HepG2 (cell line): ENCODE data around the gene CAGE1. TPM values are rescaled to one million over a fixed set of nuclear protein-coding genes. Genes with fewer than 3 reads are reported as not detected.

Experiments used
- ARHGAP35 ChIP-seq: sonication (generic); formaldehyde crosslinking; IDR thresholded peaks from 2 replicates; pipeline ENCODE4 v1.9.0; 2022; ENCODE audit warnings: mild to moderate bottlenecking, inconsistent platforms, moderate library complexity, missing genetic modification reagents, borderline replicate concordance
- ATF4 ChIP-seq, 2 experiments: fragments of 450-650 bp in 1 of 2; sonication (generic) in 1 of 2; formaldehyde crosslinking; IDR thresholded peaks; 2 replicates each; pipeline versions ENCODE4 v1.5.0 to v1.8.0; 2020 to 2022; ENCODE audit warnings: mild to moderate bottlenecking in 1 of 2, missing genetic modification reagents in 1 of 2
- FOXA1 ChIP-seq, 2 experiments: fragments of 450-650 bp in 1 of 2; sonication (generic) in 1 of 2; formaldehyde crosslinking in 1 of 2; IDR thresholded peaks; 2 replicates each; pipeline versions ENCODE4 v1.4.0 to v1.6.1; 2016 to 2020; ENCODE audit warnings: missing genetic modification reagents in 1 of 2
- HNRNPK ChIP-seq: fragments of 200-400 bp; formaldehyde crosslinking; IDR thresholded peaks from 2 replicates; pipeline ENCODE4 v1.6.1; 2018; ENCODE audit warnings: low read length, low read depth, moderate library complexity, mild to moderate bottlenecking; ENCODE audit not compliant: poor library complexity, severe bottlenecking
- HOXA3 ChIP-seq: sonication (generic); formaldehyde crosslinking; IDR thresholded peaks from 2 replicates; pipeline ENCODE4 v1.5.0; 2020; ENCODE audit warnings: missing genetic modification reagents
- IRF2 ChIP-seq: IDR thresholded peaks from 2 replicates; pipeline ENCODE4 v1.6.1; 2018; ENCODE audit warnings: missing genetic modification reagents, missing compliant biosample characterization
- IRF9 ChIP-seq: sonication (generic); formaldehyde crosslinking; IDR thresholded peaks from 2 replicates; pipeline ENCODE4 v1.8.0; 2022; ENCODE audit warnings: missing genetic modification reagents, mild to moderate bottlenecking, borderline replicate concordance
- KAT8 ChIP-seq: IDR thresholded peaks from 2 replicates; pipeline ENCODE4 v1.6.1; 2016; ENCODE audit warnings: missing genetic modification reagents, missing compliant biosample characterization
- MEIS1 ChIP-seq: sonication (generic); formaldehyde crosslinking; IDR thresholded peaks from 2 replicates; pipeline ENCODE4 v1.9.0; 2021; ENCODE audit warnings: mild to moderate bottlenecking, missing genetic modification reagents, moderate library complexity, borderline replicate concordance
- MIER3 ChIP-seq: IDR thresholded peaks from 2 replicates; pipeline ENCODE4 v1.6.1; 2016; ENCODE audit warnings: missing compliant biosample characterization, borderline replicate concordance
- MTA1 ChIP-seq: sonication (generic); formaldehyde crosslinking; IDR thresholded peaks from 2 replicates; pipeline ENCODE4 v1.4.0; 2020; ENCODE audit warnings: missing genetic modification reagents, mild to moderate bottlenecking, borderline replicate concordance
- RCOR2 ChIP-seq: IDR thresholded peaks from 2 replicates; pipeline ENCODE4 v1.6.1; 2016; ENCODE audit warnings: missing biosample characterization, missing genetic modification reagents
- SMYD3 ChIP-seq: sonication (generic); formaldehyde crosslinking; IDR thresholded peaks from 2 replicates; pipeline ENCODE4 v1.8.1; 2023; ENCODE audit warnings: mild to moderate bottlenecking, missing genetic modification reagents
- SOX13 ChIP-seq, 3 experiments: fragments of 450-650 bp in 1 of 3; sonication (generic) in 1 of 3; formaldehyde crosslinking in 1 of 3; IDR thresholded peaks in 2 of 3; conservative IDR thresholded peaks in 1 of 3; 2 replicates each; pipeline versions ENCODE4 v1.5.0 to v1.6.1; 2016 to 2020; ENCODE audit warnings: antibody characterized with exemption in 1 of 3, mild to moderate bottlenecking in 1 of 3, missing compliant biosample characterization in 1 of 3, missing genetic modification reagents in 1 of 3, moderate library complexity in 1 of 3
- ZBTB38 ChIP-seq: sonication (generic); formaldehyde crosslinking; IDR thresholded peaks from 2 replicates; pipeline ENCODE4 v1.5.1; 2020; ENCODE audit warnings: mild to moderate bottlenecking, missing genetic modification reagents
- ZNF33B ChIP-seq: sonication (generic); formaldehyde crosslinking; IDR thresholded peaks from 2 replicates; pipeline ENCODE4 v1.5.1; 2020; ENCODE audit warnings: mild to moderate bottlenecking, missing genetic modification reagents
- ZNF780A ChIP-seq: sonication (generic); formaldehyde crosslinking; IDR thresholded peaks from 2 replicates; pipeline ENCODE4 v1.8.0; 2022; ENCODE audit warnings: mild to moderate bottlenecking, missing genetic modification reagents, moderate library complexity
- polyA plus RNA-seq, 8 experiments: library from polyadenylated mRNA; depleted of rRNA in 3 of 8; stranded (reverse) in 7 of 8; unstranded in 1 of 8; fragments of >200 nt; fragmentation: Illumina TruSeq in 4 of 8; extraction: Trizol in 4 of 8; gene quantifications; 2 replicates each; pipeline versions ENCODE4 v1.2.1 to v1.2.3, GENCODE V29; 2011 to 2016; ENCODE audit warnings: low read depth in 4 of 8, missing spikeins in 1 of 8, mixed read lengths in 1 of 8; ENCODE audit not compliant: insufficient read depth in 1 of 8
- total RNA-seq, 5 experiments: library from RNA; depleted of rRNA; stranded (reverse); fragments of >200 nt; fragmentation: Illumina TruSeq; extraction: Trizol; gene quantifications; 2 replicates each; pipeline ENCODE4 v1.2.3, GENCODE V29; 2016; ENCODE audit warnings: low read depth in 1 of 5
- TF ChIP-seq, protein P1 (sequence below): sonication (generic); formaldehyde crosslinking; IDR thresholded peaks from 2 replicates; pipeline ENCODE4 v1.9.0; 2022; ENCODE audit warnings: low read depth, missing genetic modification reagents
- TF ChIP-seq, protein P2 (sequence below): sonication (generic); formaldehyde crosslinking; IDR thresholded peaks from 2 replicates; pipeline ENCODE4 v1.5.0; 2020; ENCODE audit warnings: missing genetic modification reagents
- TF ChIP-seq, protein P3 (sequence below): sonication (generic); formaldehyde crosslinking; IDR thresholded peaks from 2 replicates; pipeline ENCODE4 v1.4.0; 2020; ENCODE audit warnings: mild to moderate bottlenecking, missing genetic modification reagents

The CAGE1 gene
- total and polyA plus RNA-seq, 2 of the 13 experiments (the other 11 are each of a cell fraction or from before 2014, with no cell fraction given), result 0.03 to 0.15 TPM

DNA sequence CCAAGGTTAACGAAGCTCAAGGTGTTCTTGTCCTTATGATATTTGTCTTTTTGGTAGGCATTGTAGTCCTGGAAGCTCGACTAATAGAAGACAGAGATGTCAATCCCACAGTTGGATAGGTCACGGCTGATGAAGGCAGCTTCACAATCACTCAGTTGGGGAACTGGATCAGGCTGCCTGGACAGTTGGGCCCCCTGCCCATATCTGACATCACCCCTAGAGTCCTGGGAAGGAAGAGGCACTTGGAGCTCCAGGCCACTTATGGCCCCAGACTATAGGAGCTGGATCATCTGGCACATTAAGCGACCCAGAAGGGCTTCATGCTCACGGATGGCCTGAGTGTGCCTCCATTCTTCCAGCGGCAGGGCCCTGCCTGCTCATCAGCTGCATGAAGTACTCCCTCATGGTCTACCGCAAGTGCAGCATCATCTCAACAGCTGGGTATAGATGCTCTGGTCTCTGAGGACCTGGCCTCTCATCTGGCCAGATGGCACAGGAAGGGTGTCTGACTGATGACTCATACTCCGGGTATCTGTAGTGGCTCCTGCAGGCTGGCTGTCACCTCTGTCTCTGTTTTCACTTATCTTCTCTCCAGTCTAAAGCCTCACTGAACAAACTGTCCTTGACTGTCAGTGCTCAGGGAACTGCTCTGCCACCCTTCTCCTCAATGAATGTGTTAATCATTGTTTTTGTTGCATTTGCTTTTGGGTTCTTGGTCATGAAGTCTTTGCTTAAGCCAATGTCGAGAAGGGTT is 47.4 kb downstream of the CAGE1 start (continued):
- TF ChIP-seq, protein P1, sequence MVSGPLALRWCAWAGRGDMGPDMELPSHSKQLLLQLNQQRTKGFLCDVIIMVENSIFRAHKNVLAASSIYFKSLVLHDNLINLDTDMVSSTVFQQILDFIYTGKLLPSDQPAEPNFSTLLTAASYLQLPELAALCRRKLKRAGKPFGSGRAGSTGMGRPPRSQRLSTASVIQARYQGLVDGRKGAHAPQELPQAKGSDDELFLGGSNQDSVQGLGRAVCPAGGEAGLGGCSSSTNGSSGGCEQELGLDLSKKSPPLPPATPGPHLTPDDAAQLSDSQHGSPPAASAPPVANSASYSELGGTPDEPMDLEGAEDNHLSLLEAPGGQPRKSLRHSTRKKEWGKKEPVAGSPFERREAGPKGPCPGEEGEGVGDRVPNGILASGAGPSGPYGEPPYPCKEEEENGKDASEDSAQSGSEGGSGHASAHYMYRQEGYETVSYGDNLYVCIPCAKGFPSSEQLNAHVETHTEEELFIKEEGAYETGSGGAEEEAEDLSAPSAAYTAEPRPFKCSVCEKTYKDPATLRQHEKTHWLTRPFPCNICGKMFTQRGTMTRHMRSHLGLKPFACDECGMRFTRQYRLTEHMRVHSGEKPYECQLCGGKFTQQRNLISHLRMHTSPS (CRISPR knock-in tag), result peak; percentile 65; the same call in 1 of the 2 replicates
- TF ChIP-seq ATF4 (CRISPR knock-in tag; IDR thresholded peaks at IDR 0.05), result peak in 1 of 2 experiments; percentile 44; a peak in 1 of 4 replicates
- no peak for TF ChIP-seq FOXA1 (IDR thresholded peaks at IDR 0.05)
- 0 out of 2 replicates have a peak, but pooled peaks have one; percentile 18 for TF ChIP-seq FOXA1 (CRISPR knock-in tag; IDR thresholded peaks at IDR 0.05)
- peak; percentile 62; the same call in 1 of the 2 replicates for TF ChIP-seq MEIS1
- TF ChIP-seq ZNF780A (CRISPR knock-in tag), result no peak
- no peak for TF ChIP-seq ARHGAP35 (CRISPR knock-in tag)
- 0 out of 2 replicates have a peak, but pooled peaks have one; percentile 46 for TF ChIP-seq MIER3 (CRISPR knock-in tag)
- peak; percentile 69 for TF ChIP-seq KAT8
- peak; percentile 50; the same call in 1 of the 2 replicates for TF ChIP-seq RCOR2 (CRISPR knock-in tag)
- TF ChIP-seq IRF2 (CRISPR knock-in tag), result peak; percentile 42; the same call in 1 of the 2 replicates
- TF ChIP-seq SOX13 (IDR thresholded peaks at IDR 0.05), result no peak
- peak in 1 of 2 experiments; percentile 68; a peak in 2 of 4 replicates for TF ChIP-seq SOX13 (CRISPR knock-in tag; conservative IDR thresholded peaks at IDR 0.05 in 1 of 2, IDR thresholded peaks at IDR 0.05 in 1 of 2)
- peak; percentile 44; the same call in 1 of the 2 replicates for TF ChIP-seq HOXA3
- TF ChIP-seq ZBTB38 (CRISPR knock-in tag), result peak; percentile 34; the same call in 1 of the 2 replicates
- TF ChIP-seq HNRNPK, result no peak
- TF ChIP-seq ZNF33B (CRISPR knock-in tag), result no peak
- no peak for TF ChIP-seq SMYD3
- peak; percentile 53; the same call in 1 of the 2 replicates for TF ChIP-seq IRF9 (CRISPR knock-in tag)
- TF ChIP-seq MTA1 (CRISPR knock-in tag), result 0 out of 2 replicates have a peak, but pooled peaks have one; percentile 17
- TF ChIP-seq, protein P2, sequence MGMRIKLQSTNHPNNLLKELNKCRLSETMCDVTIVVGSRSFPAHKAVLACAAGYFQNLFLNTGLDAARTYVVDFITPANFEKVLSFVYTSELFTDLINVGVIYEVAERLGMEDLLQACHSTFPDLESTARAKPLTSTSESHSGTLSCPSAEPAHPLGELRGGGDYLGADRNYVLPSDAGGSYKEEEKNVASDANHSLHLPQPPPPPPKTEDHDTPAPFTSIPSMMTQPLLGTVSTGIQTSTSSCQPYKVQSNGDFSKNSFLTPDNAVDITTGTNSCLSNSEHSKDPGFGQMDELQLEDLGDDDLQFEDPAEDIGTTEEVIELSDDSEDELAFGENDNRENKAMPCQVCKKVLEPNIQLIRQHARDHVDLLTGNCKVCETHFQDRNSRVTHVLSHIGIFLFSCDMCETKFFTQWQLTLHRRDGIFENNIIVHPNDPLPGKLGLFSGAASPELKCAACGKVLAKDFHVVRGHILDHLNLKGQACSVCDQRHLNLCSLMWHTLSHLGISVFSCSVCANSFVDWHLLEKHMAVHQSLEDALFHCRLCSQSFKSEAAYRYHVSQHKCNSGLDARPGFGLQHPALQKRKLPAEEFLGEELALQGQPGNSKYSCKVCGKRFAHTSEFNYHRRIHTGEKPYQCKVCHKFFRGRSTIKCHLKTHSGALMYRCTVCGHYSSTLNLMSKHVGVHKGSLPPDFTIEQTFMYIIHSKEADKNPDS (CRISPR knock-in tag), result no peak
- TF ChIP-seq, protein P3, sequence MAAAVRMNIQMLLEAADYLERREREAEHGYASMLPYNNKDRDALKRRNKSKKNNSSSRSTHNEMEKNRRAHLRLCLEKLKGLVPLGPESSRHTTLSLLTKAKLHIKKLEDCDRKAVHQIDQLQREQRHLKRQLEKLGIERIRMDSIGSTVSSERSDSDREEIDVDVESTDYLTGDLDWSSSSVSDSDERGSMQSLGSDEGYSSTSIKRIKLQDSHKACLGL (CRISPR knock-in tag), result no peak
